ENCODE results near the gene ZFPM1. TPM values are rescaled to one million over a fixed set of nuclear protein-coding genes. Genes with fewer than 3 reads are reported as not detected.

The ZFPM1 gene
- total and polyA plus RNA-seq, 2 of the 8 experiments (the other 6 are each of a cell fraction or from before 2014, with no cell fraction given), result 0.74 to 4.8 TPM

DNA sequence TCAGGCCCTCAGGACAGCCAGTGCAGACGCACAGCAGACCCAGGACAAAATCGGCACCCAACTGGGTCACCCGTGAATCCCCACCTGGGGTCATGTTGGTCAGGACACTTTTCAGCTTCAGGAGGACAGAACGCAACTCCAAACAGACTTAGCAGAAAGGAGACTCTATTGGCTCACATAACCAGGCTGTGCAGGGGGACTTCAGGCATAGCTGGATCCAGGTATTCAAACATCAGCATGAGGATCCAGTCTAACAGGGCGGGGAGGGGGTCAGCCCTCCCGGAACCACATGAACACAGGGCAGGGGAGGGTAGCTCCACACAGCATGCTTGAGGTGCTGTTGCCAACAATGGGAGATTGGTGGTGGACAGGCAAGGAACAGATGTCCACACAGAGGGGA lies 48.3 kb upstream of the ZFPM1 start:
- H3K4ac ChIP-seq (replicated peaks; ENCODE audit: insufficient read length, low read depth, low read length), result no peak overlapping the region
- ChIA-PET POLR2A (ENCODE audit: partially characterized antibody) (no interaction called here), CTCF (ENCODE audit: partially characterized antibody) (interaction anchor here (1.0 to 1.9 kb wide), 3 partner anchors 14 to 33 kb away, joined by 3 to 7 read pairs (median 3); no protein-coding TSS in a partner anchor)
- no peak overlapping the region for H2AFZ ChIP-seq (ENCODE audit: low read length)
- H2BK20ac ChIP-seq (ENCODE audit: low read length), result no peak overlapping the region
- no peak overlapping the region for H3K23ac ChIP-seq (ENCODE audit: insufficient read length)
- H3K18ac ChIP-seq (ENCODE audit: extremely low read depth, low read length), result no peak overlapping the region
- no peak overlapping the region for H3K56ac ChIP-seq (replicated peaks; ENCODE audit: insufficient read length, low read depth, low read length)
- peaks cover 0 to 7% of the 10 kb centered on the region in 2 experiments for H4K20me1 ChIP-seq (replicated peaks in 1 of 2; ENCODE audit: control insufficient read depth in 1 of 2, insufficient read depth in 2 of 2, low read length in 2 of 2)
- no peak overlapping the region for H4K5ac ChIP-seq (ENCODE audit: insufficient read length, low read depth, low read length)
- no peak overlapping the region for H3K27ac ChIP-seq (ENCODE audit: low read depth, low read length)
- no peak overlapping the region for H3K9ac ChIP-seq (replicated peaks in 1 of 4; ENCODE audit: extremely low read depth in 1 of 4, low read depth in 3 of 4, low read length in 3 of 4)
- H3K79me2 ChIP-seq (ENCODE audit: control insufficient read depth in 1 of 2, insufficient read depth in 2 of 2, low read length in 2 of 2), result no peaks in the 10 kb centered on the region
- no peaks in the 10 kb centered on the region for H3K36me3 ChIP-seq (ENCODE audit: control insufficient read depth in 2 of 4, insufficient read depth in 4 of 4, low read length in 3 of 4)
- TF ChIP-seq HDAC6 (IDR thresholded peaks at IDR 0.05; ENCODE audit: low read depth, low read length), result no peak
- TF ChIP-seq, protein P1, sequence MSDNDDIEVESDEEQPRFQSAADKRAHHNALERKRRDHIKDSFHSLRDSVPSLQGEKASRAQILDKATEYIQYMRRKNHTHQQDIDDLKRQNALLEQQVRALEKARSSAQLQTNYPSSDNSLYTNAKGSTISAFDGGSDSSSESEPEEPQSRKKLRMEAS (IDR thresholded peaks at IDR 0.05), result no peak
- no peak for TF ChIP-seq SIX5 (IDR thresholded peaks at IDR 0.05; ENCODE audit: low read depth, low read length)
- peaks cover 10% of the 10 kb centered on the region; the same call in 1 of the 2 replicates for H3K23me2 ChIP-seq (ENCODE audit: low read depth, low read length)
- H2BK15ac ChIP-seq (ENCODE audit: low read length), result no peak overlapping the region
- H4K8ac ChIP-seq (ENCODE audit: extremely low read depth, insufficient read depth, low read length), result no peak overlapping the region
- no peaks in the 10 kb centered on the region for H3K79me1 ChIP-seq (ENCODE audit: low read depth, low read length)
- no peak overlapping the region for H4K91ac ChIP-seq (replicated peaks; ENCODE audit: insufficient read length, low read length)
- H3K9me3 ChIP-seq (ENCODE audit: insufficient read depth in 2 of 2, low read depth in 1 of 2, low read length in 1 of 2), result no peaks in the 10 kb centered on the region; a peak in 1 of 4 replicates
- no peaks in the 10 kb centered on the region for H3K4me1 ChIP-seq (replicated peaks in 1 of 4; ENCODE audit: control insufficient read depth in 3 of 4, insufficient read depth in 4 of 4, low read length in 3 of 4)
- no peak overlapping the region for H2BK12ac ChIP-seq (ENCODE audit: low read depth, low read length)
- H3K4me2 ChIP-seq (ENCODE audit: insufficient read depth in 1 of 2, low read depth in 2 of 2, low read length in 2 of 2), result no peak overlapping the region
- peak overlapping the region; percentile 82; the same call in 1 of the 2 replicates for H2AK5ac ChIP-seq (ENCODE audit: low read depth, low read length)
- no peak for FAIRE-seq
- H2BK120ac ChIP-seq (replicated peaks; ENCODE audit: low read depth, low read length), result no peak overlapping the region
- H3K14ac ChIP-seq (ENCODE audit: insufficient read length), result no peak overlapping the region
- 74% methylated on average over 6 of the region's 6 CpGs; no CpG with 5 or more reads in 1 of the 2 experiments for WGBS, 2 experiments (ENCODE audit: extremely low coverage in 1 of 2, insufficient coverage in 1 of 2, insufficient read length in 1 of 2, insufficient replicate concordance in 2 of 2, low coverage in 1 of 2, low lambda C conversion rate in 2 of 2, missing lambda C conversion rate in 1 of 2)
- no peak for DNase-seq (ENCODE audit: low read depth in 1 of 2, low spot score in 2 of 2)
- H2BK5ac ChIP-seq (ENCODE audit: low read depth, low read length), result peak overlapping the region; percentile 71; the same call in 1 of the 2 replicates
- H3K27me3 ChIP-seq (replicated peaks in 1 of 4; ENCODE audit: control insufficient read depth in 3 of 4, extremely low read depth in 1 of 4, insufficient read depth in 3 of 4, low read length in 3 of 4), result no peaks in the 10 kb centered on the region
- H3K4me3 ChIP-seq (ENCODE audit: extremely low read depth in 1 of 4, insufficient read depth in 2 of 4, low read depth in 3 of 4, low read length in 4 of 4), result no peak overlapping the region
